HepG2 (cell line): ENCODE measurements around the gene ZSCAN2. TPM values are rescaled to one million over a fixed set of nuclear protein-coding genes. Genes with fewer than 3 reads are reported as not detected.
A peak's percentile ranks its signal among the peaks of the same experiment; 100 is the strongest.

Source experiments
- AHR ChIP-seq: IDR thresholded peaks from 2 replicates; pipeline ENCODE4 v1.6.1; 2018; ENCODE audit warnings: missing genetic modification reagents, missing compliant biosample characterization
- AKAP8 ChIP-seq: sonication (generic); formaldehyde crosslinking; IDR thresholded peaks from 2 replicates; pipeline ENCODE4 v1.5.1; 2020; ENCODE audit warnings: mild to moderate bottlenecking, missing genetic modification reagents
- ARNT2 ChIP-seq: sonication (generic); formaldehyde crosslinking; IDR thresholded peaks from 2 replicates; pipeline ENCODE4 v1.8.0; 2022; ENCODE audit warnings: mild to moderate bottlenecking, low read depth, missing genetic modification reagents, moderate library complexity
- CAMTA2 ChIP-seq: sonication (generic); formaldehyde crosslinking; IDR thresholded peaks from 2 replicates; pipeline ENCODE4 v1.4.0; 2020; ENCODE audit warnings: mild to moderate bottlenecking, missing genetic modification reagents, borderline replicate concordance
- ELF1 ChIP-seq: sonication (generic); formaldehyde crosslinking; IDR thresholded peaks from 2 replicates; pipeline ENCODE4 v1.4.0; 2020; ENCODE audit warnings: missing genetic modification reagents
- ELF3 ChIP-seq: IDR thresholded peaks from 2 replicates; pipeline ENCODE4 v1.6.1; 2016; ENCODE audit warnings: missing genetic modification reagents, missing compliant biosample characterization
- KMT2A ChIP-seq: sonication (generic); formaldehyde crosslinking; IDR thresholded peaks from 2 replicates; pipeline ENCODE4 v1.4.0; 2020; ENCODE audit warnings: missing genetic modification reagents
- MLLT10 ChIP-seq: sonication (generic); formaldehyde crosslinking; IDR thresholded peaks from 2 replicates; pipeline ENCODE4 v1.4.0; 2020; ENCODE audit warnings: missing genetic modification reagents
- RARA ChIP-seq: IDR thresholded peaks from 2 replicates; pipeline ENCODE4 v1.6.1; 2016; ENCODE audit warnings: missing genetic modification reagents, missing compliant biosample characterization
- RCOR2 ChIP-seq: IDR thresholded peaks from 2 replicates; pipeline ENCODE4 v1.6.1; 2016; ENCODE audit warnings: missing biosample characterization, missing genetic modification reagents
- SAP130 ChIP-seq: IDR thresholded peaks from 2 replicates; pipeline ENCODE4 v1.6.1; 2016; ENCODE audit warnings: low read depth
- SKI ChIP-seq: fragments of 450-650 bp; IDR thresholded peaks from one replicate; pipeline ENCODE4 v1.6.1; 2018; ENCODE audit warnings: mild to moderate bottlenecking; ENCODE audit not compliant: partially characterized antibody
- SOX5 ChIP-seq: IDR thresholded peaks from 2 replicates; pipeline ENCODE4 v1.6.1; 2016; ENCODE audit warnings: borderline replicate concordance
- ZFP36L1 ChIP-seq: sonication (generic); formaldehyde crosslinking; IDR thresholded peaks from 2 replicates; pipeline ENCODE4 v1.8.0; 2022; ENCODE audit warnings: mild to moderate bottlenecking, missing genetic modification reagents, moderate library complexity
- ZFY ChIP-seq: sonication (generic); formaldehyde crosslinking; IDR thresholded peaks from 2 replicates; pipeline ENCODE4 v1.4.0; 2020; ENCODE audit warnings: missing genetic modification reagents
- ZKSCAN1 ChIP-seq: fragments of 150-350 bp; IDR thresholded peaks from 2 replicates; pipeline ENCODE4 v1.6.1; 2014; ENCODE audit warnings: low read length
- ZNF256 ChIP-seq: sonication (generic); formaldehyde crosslinking; conservative IDR thresholded peaks from 2 replicates; pipeline ENCODE4 v1.4.0; 2020; ENCODE audit warnings: missing genetic modification reagents
- polyA plus RNA-seq, 8 experiments: library from polyadenylated mRNA; depleted of rRNA in 3 of 8; stranded (reverse) in 7 of 8; unstranded in 1 of 8; fragments of >200 nt; fragmentation: Illumina TruSeq in 4 of 8; extraction: Trizol in 4 of 8; gene quantifications; 2 replicates each; pipeline versions ENCODE4 v1.2.1 to v1.2.3, GENCODE V29; 2011 to 2016; ENCODE audit warnings: low read depth in 4 of 8, missing spikeins in 1 of 8, mixed read lengths in 1 of 8; ENCODE audit not compliant: insufficient read depth in 1 of 8
- total RNA-seq, 5 experiments: library from RNA; depleted of rRNA; stranded (reverse); fragments of >200 nt; fragmentation: Illumina TruSeq; extraction: Trizol; gene quantifications; 2 replicates each; pipeline ENCODE4 v1.2.3, GENCODE V29; 2016; ENCODE audit warnings: low read depth in 1 of 5
- TF ChIP-seq, protein P1 (sequence below): sonication (generic); formaldehyde crosslinking; IDR thresholded peaks from 2 replicates; pipeline ENCODE4 v1.8.0; 2022; ENCODE audit warnings: low read depth, missing genetic modification reagents
- TF ChIP-seq, protein P2 (sequence below): IDR thresholded peaks from 2 replicates; pipeline ENCODE4 v1.6.1; 2016; ENCODE audit warnings: missing compliant biosample characterization, missing genetic modification reagents, borderline replicate concordance
- TF ChIP-seq, protein P3 (sequence below): IDR thresholded peaks from 2 replicates; pipeline ENCODE4 v1.6.1; 2016; ENCODE audit warnings: low read depth, borderline replicate concordance
- TF ChIP-seq, protein P4 (sequence below): sonication (generic); formaldehyde crosslinking; IDR thresholded peaks from 2 replicates; pipeline ENCODE4 v1.9.0; 2022; ENCODE audit warnings: missing genetic modification reagents, mild to moderate bottlenecking, borderline replicate concordance
- TF ChIP-seq, protein P5 (sequence below): sonication (generic); formaldehyde crosslinking; IDR thresholded peaks from 2 replicates; pipeline ENCODE4 v1.5.0; 2020; ENCODE audit warnings: mild to moderate bottlenecking, missing genetic modification reagents, borderline replicate concordance

Gene ZSCAN2
- total and polyA plus RNA-seq, 2 of the 13 experiments (the other 11 are each of a cell fraction or from before 2014, with no cell fraction given), result 11.4 to 21.5 TPM

DNA sequence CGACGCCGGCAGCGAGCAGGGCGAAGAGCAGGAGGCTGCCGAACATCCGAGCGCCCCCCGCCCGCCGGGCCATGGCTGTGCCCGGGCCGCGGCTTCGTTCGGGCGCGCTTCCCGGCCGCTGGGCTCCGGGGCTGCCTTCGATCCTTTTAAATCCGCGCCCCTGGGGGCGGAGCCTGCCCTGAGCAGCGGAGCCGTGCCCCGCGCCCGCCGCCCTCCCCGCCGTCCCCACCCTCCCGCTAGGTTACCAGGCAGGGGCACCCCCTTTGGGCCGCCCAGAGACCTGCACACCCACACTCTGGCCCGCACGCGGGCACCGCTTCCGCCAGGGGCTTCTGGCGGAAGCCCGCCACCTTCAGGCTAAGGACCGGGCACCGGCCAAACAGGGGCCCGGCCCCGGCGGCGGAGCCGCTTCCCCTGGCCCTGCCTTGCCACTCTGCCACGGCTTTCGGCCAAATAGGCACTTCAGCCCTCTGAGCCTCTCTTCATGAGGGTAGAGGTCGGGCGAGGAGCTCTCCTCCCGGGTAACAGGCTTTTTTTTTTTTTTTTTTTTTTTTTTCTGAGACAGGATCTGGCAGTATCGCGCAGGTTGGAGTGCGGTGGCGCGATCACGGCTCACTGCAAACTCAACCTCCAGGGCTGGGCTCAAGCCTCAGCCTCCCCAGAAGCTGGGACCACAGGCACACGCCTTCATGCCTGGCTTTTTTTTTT, 57.4 kb downstream of the ZSCAN2 start, which contains the start of gene NMB (continued):
- TF ChIP-seq ZFP36L1 (CRISPR knock-in tag) (0 out of 2 replicates have a peak, but pooled peaks have one; percentile 16), MLLT10 (CRISPR knock-in tag) (no peak), ARNT2 (CRISPR knock-in tag) (peak; percentile 45; the same call in 1 of the 2 replicates), ELF1 (peak; percentile 70; the same call in 1 of the 2 replicates), RCOR2 (CRISPR knock-in tag) (no peak), RARA (CRISPR knock-in tag) (peak; percentile 7; the same call in 1 of the 2 replicates), SAP130 (CRISPR knock-in tag) (peak; percentile 59; the same call in 1 of the 2 replicates), SOX5 (CRISPR knock-in tag) (no peak), KMT2A (CRISPR knock-in tag) (0 out of 2 replicates have a peak, but pooled peaks have one; percentile 39), ZFY (CRISPR knock-in tag) (peak; percentile 49), SKI (no peak), AKAP8 (CRISPR knock-in tag) (peak; percentile 66; the same call in 1 of the 2 replicates), ZNF256 (no peak), AHR (CRISPR knock-in tag) (no peak), ELF3 (CRISPR knock-in tag) (peak; percentile 48; the same call in 1 of the 2 replicates), ZKSCAN1 (no peak), CAMTA2 (no peak)
- TF ChIP-seq, protein P1, sequence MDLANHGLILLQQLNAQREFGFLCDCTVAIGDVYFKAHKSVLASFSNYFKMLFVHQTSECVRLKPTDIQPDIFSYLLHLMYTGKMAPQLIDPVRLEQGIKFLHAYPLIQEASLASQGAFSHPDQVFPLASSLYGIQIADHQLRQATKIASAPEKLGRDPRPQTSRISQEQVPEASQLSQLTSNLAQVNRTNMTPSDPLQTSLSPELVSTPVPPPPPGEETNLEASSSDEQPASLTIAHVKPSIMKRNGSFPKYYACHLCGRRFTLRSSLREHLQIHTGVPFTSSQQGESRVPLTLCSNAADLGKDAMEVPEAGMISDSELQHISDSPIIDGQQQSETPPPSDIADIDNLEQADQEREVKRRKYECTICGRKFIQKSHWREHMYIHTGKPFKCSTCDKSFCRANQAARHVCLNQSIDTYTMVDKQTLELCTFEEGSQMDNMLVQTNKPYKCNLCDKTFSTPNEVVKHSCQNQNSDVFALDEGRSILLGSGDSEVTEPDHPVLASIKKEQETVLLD, result peak; percentile 53
- TF ChIP-seq, protein P2, sequence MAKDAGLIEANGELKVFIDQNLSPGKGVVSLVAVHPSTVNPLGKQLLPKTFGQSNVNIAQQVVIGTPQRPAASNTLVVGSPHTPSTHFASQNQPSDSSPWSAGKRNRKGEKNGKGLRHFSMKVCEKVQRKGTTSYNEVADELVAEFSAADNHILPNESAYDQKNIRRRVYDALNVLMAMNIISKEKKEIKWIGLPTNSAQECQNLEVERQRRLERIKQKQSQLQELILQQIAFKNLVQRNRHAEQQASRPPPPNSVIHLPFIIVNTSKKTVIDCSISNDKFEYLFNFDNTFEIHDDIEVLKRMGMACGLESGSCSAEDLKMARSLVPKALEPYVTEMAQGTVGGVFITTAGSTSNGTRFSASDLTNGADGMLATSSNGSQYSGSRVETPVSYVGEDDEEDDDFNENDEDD (CRISPR knock-in tag), result peak; percentile 51; the same call in 1 of the 2 replicates
- TF ChIP-seq, protein P3, sequence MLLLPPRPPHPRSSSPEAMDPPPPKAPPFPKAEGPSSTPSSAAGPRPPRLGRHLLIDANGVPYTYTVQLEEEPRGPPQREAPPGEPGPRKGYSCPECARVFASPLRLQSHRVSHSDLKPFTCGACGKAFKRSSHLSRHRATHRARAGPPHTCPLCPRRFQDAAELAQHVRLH (CRISPR knock-in tag), result no peak; the same call in 1 of the 2 replicates
- TF ChIP-seq, protein P4, sequence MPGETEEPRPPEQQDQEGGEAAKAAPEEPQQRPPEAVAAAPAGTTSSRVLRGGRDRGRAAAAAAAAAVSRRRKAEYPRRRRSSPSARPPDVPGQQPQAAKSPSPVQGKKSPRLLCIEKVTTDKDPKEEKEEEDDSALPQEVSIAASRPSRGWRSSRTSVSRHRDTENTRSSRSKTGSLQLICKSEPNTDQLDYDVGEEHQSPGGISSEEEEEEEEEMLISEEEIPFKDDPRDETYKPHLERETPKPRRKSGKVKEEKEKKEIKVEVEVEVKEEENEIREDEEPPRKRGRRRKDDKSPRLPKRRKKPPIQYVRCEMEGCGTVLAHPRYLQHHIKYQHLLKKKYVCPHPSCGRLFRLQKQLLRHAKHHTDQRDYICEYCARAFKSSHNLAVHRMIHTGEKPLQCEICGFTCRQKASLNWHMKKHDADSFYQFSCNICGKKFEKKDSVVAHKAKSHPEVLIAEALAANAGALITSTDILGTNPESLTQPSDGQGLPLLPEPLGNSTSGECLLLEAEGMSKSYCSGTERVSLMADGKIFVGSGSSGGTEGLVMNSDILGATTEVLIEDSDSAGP, result peak; percentile 36; the same call in 1 of the 2 replicates
- TF ChIP-seq, protein P5, sequence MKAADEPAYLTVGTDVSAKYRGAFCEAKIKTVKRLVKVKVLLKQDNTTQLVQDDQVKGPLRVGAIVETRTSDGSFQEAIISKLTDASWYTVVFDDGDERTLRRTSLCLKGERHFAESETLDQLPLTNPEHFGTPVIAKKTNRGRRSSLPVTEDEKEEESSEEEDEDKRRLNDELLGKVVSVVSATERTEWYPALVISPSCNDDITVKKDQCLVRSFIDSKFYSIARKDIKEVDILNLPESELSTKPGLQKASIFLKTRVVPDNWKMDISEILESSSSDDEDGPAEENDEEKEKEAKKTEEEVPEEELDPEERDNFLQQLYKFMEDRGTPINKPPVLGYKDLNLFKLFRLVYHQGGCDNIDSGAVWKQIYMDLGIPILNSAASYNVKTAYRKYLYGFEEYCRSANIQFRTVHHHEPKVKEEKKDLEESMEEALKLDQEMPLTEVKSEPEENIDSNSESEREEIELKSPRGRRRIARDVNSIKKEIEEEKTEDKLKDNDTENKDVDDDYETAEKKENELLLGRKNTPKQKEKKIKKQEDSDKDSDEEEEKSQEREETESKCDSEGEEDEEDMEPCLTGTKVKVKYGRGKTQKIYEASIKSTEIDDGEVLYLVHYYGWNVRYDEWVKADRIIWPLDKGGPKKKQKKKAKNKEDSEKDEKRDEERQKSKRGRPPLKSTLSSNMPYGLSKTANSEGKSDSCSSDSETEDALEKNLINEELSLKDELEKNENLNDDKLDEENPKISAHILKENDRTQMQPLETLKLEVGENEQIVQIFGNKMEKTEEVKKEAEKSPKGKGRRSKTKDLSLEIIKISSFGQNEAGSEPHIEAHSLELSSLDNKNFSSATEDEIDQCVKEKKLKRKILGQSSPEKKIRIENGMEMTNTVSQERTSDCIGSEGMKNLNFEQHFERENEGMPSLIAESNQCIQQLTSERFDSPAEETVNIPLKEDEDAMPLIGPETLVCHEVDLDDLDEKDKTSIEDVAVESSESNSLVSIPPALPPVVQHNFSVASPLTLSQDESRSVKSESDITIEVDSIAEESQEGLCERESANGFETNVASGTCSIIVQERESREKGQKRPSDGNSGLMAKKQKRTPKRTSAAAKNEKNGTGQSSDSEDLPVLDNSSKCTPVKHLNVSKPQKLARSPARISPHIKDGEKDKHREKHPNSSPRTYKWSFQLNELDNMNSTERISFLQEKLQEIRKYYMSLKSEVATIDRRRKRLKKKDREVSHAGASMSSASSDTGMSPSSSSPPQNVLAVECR (CRISPR knock-in tag), result peak; percentile 48; the same call in 1 of the 2 replicates
